CD4-positive, alpha-beta T cell treated with Interleukin-17A for 4 hours (primary cell): ENCODE measurements around the gene KHDRBS2.
"Not testable (repeated sequence)": the region's sequence is repeated elsewhere in the genome, so short reads cannot be mapped to it uniquely, and the experiment has no call there.

Experiments
- DNase-seq: peaks from one replicate; pipeline ENCODE4 v3.0.0-alpha.2; 2020; ENCODE audit warnings: mixed read lengths

Gene KHDRBS2

GRCh38 chr6:61841958-61842357 lies 444.1 kb downstream of the KHDRBS2 start:
- DNase-seq, result no peak

GRCh38 chr6:61835237-61835636 lies 450.8 kb downstream of the KHDRBS2 start:
- no peak for DNase-seq

GRCh38 chr6:61833176-61833755 lies 452.8 kb downstream of the KHDRBS2 start:
- no peak for DNase-seq

- DNase-seq, result no peak
Measured at GRCh38 chr6:61817716-61818115, 468.3 kb downstream of the KHDRBS2 start.

GRCh38 chr6:61810047-61810446 lies 476.0 kb downstream of the KHDRBS2 start:
- DNase-seq, result no peak

- no peak for DNase-seq
Measured at GRCh38 chr6:61809004-61809595, 476.9 kb downstream of the KHDRBS2 start.

DNA sequence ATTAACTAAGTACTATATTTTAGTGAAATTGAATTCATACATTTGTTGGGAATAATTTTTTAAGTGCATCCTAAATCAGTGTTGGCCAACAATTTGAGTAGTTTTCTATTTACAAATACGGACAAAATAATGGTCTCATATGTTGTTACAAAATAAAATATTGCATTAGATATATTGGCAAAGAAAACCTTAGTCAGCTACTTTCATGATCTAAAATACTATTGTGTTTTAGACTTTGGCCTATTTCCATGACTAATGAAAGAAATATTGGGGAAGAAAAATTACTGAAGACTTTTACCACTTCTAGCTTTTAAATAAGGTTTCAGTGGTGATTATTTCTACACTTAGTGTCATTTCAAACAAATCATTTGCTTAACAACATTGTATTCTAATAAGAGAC lies 498.0 kb downstream of the KHDRBS2 start:
- DNase-seq, result no peak

GRCh38 chr6:61769446-61769845 lies 516.6 kb downstream of the KHDRBS2 start:
- not testable (repeated sequence) for DNase-seq

- no peak for DNase-seq
Measured at GRCh38 chr6:61755739-61756138, 530.3 kb downstream of the KHDRBS2 start.

DNA sequence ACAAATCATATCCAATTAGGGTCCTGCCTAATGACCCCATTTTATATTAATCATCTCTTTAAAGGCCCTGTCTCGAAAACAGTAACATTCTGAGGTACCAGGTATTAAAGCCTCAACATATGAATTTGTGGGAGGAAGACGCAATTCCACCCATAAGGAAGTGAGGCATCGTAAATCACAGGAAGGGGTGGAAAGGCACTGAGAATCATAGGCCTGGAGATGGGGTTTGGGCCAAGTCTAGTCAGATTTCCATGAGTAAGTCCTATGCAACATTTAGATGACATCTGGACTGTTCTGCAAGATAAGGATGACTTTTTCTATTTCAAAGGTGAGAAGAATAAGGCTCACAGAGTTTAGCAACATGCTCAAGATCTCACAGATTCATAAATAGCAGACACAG lies 534.0 kb downstream of the KHDRBS2 start:
- no peak for DNase-seq

GRCh38 chr6:61745994-61746393 lies 540.0 kb downstream of the KHDRBS2 start:
- no peak for DNase-seq

- DNase-seq, result no peak
Measured at GRCh38 chr6:61711849-61712248, 574.2 kb downstream of the KHDRBS2 start.

GRCh38 chr6:61688165-61688564 lies 597.9 kb downstream of the KHDRBS2 start:
- no peak for DNase-seq

GRCh38 chr6:61682562-61682961 lies 603.5 kb downstream of the KHDRBS2 start:
- DNase-seq, result no peak

DNA sequence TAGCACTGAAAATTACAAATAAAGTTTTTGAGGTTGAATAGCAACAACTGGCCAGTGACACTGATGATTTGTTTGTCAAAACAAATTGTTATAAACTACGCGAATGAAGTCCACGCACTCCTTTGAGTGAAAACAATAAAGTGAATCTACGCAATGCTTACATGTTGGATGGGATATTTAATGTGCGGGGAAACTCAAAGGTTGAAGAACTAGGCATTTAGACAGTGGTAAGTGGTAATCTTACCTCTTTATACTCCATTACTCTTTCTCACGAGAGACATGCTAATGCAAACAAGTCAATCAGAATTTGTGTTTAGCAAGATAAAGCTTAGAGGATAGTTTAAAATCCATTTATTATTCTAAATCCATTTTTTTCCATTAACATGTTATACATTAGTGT lies 606.4 kb downstream of the KHDRBS2 start:
- no peak for DNase-seq

- no peak for DNase-seq
Measured at GRCh38 chr6:61675734-61676133, 610.3 kb downstream of the KHDRBS2 start.

DNA sequence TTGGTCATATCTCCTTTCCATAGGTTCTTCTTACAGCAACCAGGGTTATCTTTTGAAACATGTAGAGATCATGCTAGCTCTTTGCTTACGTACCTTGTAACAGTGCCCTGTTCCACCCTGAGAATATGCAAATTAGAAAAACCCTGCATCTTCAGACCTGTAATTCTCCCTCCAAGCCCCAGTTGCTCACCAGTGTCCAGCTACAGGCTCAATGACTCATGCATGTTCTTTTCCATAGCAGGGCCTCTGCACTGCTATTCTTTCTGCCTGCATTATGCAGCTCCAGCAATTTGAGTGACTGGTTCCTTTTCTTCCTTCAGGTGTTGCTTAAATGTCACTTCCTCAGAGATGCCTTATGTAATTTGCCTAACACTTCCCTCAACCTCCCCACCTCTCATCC lies 636.2 kb downstream of the KHDRBS2 start:
- no peak for DNase-seq

- DNase-seq, result no peak
Measured at GRCh38 chr6:61640463-61640862, 645.6 kb downstream of the KHDRBS2 start.
